ENCODE measurements around the gene ZNF20.
"Not testable (repeated sequence)": the region's sequence is repeated elsewhere in the genome, so short reads cannot be mapped to it uniquely, and the experiment has no call there.

- not testable (repeated sequence) for TF ChIP-seq SP1 (IDR thresholded peaks at IDR 0.05); ELF4 (IDR thresholded peaks at IDR 0.05); BHLHE40 (IDR thresholded peaks at IDR 0.05; ENCODE audit: borderline replicate concordance)
Measured at GRCh38 chr19:12083336-12083735, 56.8 kb downstream of the ZNF20 start.
